ENCODE results near the gene BICC1. TPM values are rescaled to one million over a fixed set of nuclear protein-coding genes. Genes with fewer than 3 reads are reported as not detected.
A peak's percentile ranks its signal among the peaks of the same experiment; 100 is the strongest.

The BICC1 gene
- total RNA-seq, 1 experiment from 2014 or later: 0.57 TPM

DNA sequence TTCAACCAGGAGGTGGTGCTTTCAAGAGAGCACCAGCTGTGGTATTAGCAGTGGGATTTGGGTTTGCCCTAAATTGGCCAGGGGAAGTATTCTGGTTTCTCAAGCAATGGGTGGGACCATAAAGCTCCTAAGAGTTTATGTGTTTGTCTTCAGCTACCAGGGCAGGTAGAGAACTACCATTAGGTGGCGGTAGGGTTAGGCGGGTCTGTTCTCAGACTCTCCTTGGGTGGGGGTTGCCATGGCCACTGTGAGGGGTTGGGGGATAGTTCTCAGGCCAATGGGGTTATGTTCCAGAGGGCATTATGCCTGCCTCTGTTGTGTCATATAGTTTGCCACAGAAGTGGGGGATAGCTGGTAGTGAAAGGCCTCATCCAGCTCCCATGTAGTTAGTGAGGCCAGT is 47.7 kb upstream of the BICC1 start:
- DNase-seq: peak; percentile 50
- no peaks in the 10 kb centered on the region for H3K9me3 ChIP-seq (ENCODE audit: control insufficient read depth, low read depth, low read length)

More for the DNA sequence above, 47.7 kb upstream of the BICC1 start:
- no CpG with 5 or more reads among the region's 2 CpGs for WGBS (ENCODE audit: extremely low coverage, insufficient read length, low lambda C conversion rate)
- H2BK5ac ChIP-seq (ENCODE audit: insufficient read length, low read length): no peak overlapping the region
- no peak overlapping the region for H3K27ac Mint-ChIP-seq
- H3T11ph ChIP-seq (ENCODE audit: low read length): no peak overlapping the region
- H3K79me1 ChIP-seq (ENCODE audit: insufficient read depth, low read depth, low read length, poor library complexity, severe bottlenecking): no peaks in the 10 kb centered on the region
- H3K9me3 Mint-ChIP-seq: peaks cover 15 to 19% of the 10 kb centered on the region in 2 experiments
- no peak overlapping the region for H2AK5ac ChIP-seq (ENCODE audit: insufficient read length, low read length)
- no peaks in the 10 kb centered on the region for H3K79me2 ChIP-seq (ENCODE audit: insufficient read depth, low read length)
- H2BK120ac ChIP-seq (ENCODE audit: low read depth, low read length, poor library complexity, severe bottlenecking): no peak overlapping the region
- no peak overlapping the region for H3K27ac ChIP-seq (ENCODE audit: insufficient read length, low read depth, low read length)
- no peak overlapping the region for H2BK12ac ChIP-seq (ENCODE audit: insufficient read length, low read depth, low read length)
- H4K8ac ChIP-seq (replicated peaks; ENCODE audit: insufficient read length, low read depth, low read length): no peak overlapping the region
- H3K14ac ChIP-seq (ENCODE audit: insufficient read depth, low read length): no peak overlapping the region
- TF ChIP-seq, protein P1, sequence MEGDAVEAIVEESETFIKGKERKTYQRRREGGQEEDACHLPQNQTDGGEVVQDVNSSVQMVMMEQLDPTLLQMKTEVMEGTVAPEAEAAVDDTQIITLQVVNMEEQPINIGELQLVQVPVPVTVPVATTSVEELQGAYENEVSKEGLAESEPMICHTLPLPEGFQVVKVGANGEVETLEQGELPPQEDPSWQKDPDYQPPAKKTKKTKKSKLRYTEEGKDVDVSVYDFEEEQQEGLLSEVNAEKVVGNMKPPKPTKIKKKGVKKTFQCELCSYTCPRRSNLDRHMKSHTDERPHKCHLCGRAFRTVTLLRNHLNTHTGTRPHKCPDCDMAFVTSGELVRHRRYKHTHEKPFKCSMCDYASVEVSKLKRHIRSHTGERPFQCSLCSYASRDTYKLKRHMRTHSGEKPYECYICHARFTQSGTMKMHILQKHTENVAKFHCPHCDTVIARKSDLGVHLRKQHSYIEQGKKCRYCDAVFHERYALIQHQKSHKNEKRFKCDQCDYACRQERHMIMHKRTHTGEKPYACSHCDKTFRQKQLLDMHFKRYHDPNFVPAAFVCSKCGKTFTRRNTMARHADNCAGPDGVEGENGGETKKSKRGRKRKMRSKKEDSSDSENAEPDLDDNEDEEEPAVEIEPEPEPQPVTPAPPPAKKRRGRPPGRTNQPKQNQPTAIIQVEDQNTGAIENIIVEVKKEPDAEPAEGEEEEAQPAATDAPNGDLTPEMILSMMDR (conservative IDR thresholded peaks at IDR 0.05): peak; percentile 48; the same call in 2 of the 3 replicates
- H2AFZ ChIP-seq (ENCODE audit: low read length): no peak overlapping the region
- H3K23me2 ChIP-seq (ENCODE audit: insufficient read length, low read depth, low read length, poor library complexity, severe bottlenecking): no peaks in the 10 kb centered on the region
- H4K91ac ChIP-seq (ENCODE audit: insufficient read length, low read depth, low read length): no peak overlapping the region
- no peak overlapping the region for H3K4ac ChIP-seq (ENCODE audit: low read depth, low read length)
- no peaks in the 10 kb centered on the region for H3K4me1 ChIP-seq (ENCODE audit: insufficient read depth, low read length)
- no peak overlapping the region for H3K56ac ChIP-seq (ENCODE audit: insufficient read length, low read depth, low read length)
- H2BK20ac ChIP-seq (ENCODE audit: low read depth, low read length, poor library complexity, severe bottlenecking): no peak overlapping the region
- no peaks in the 10 kb centered on the region for H3K27me3 ChIP-seq (ENCODE audit: insufficient read depth, low read length)
- H4K20me1 ChIP-seq (ENCODE audit: control insufficient read depth, insufficient read depth, insufficient read length): no peaks in the 10 kb centered on the region
- peaks cover 3 to 9% (median 5%) of the 10 kb centered on the region in 3 experiments for H3K36me3 Mint-ChIP-seq (ENCODE audit: insufficient read depth in 1 of 3, low read depth in 3 of 3)
- H3K27me3 Mint-ChIP-seq (ENCODE audit: low read depth): no peaks in the 10 kb centered on the region
- H3K4me1 Mint-ChIP-seq: 0 out of 4 replicates have a peak, but pooled peaks cover 0 to 2% of the 10 kb centered on the region in 2 experiments
- H3K4me2 ChIP-seq (ENCODE audit: insufficient read depth, insufficient read length, low read length): no peak overlapping the region
- H4K5ac ChIP-seq (ENCODE audit: insufficient read length, low read depth, low read length): no peak overlapping the region
- H3K4me3 Mint-ChIP-seq: no peak overlapping the region
- no peak overlapping the region for H3K9ac ChIP-seq (ENCODE audit: extremely low read depth, insufficient read length, low read length)
- H3K23ac ChIP-seq (ENCODE audit: insufficient read length, low read depth, low read length): no peak overlapping the region
- no peak overlapping the region for H2BK15ac ChIP-seq (ENCODE audit: low read depth, low read length)
- no peak overlapping the region for H3K18ac ChIP-seq (ENCODE audit: insufficient read length, low read depth, low read length)

Measured in H9 (cell line).